ENCODE data around the gene PEAK1.
A peak's percentile ranks its signal among the peaks of the same experiment; 100 is the strongest.
"Not testable (repeated sequence)": the region's sequence is repeated elsewhere in the genome, so short reads cannot be mapped to it uniquely, and the experiment has no call there.

The PEAK1 gene

DNA sequence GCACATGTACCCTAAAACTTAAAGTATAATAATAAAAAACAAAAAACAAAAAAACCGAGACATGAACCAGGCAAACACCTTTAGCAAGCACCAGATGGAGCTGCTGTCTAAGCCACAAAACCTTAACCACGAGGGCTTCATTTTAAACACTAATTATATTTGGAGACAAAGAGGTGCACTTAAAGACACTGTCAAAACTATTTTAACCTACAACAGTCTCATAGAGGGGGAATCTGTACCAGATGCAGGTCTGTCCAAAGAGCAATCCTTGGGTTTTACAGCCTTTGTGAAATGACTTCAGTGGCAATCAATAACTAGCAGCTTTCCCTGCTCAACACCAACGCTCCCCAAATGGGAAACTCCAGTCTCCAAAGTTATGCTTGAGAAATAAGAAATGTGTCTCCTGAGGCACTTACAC is 233.3 kb downstream of the PEAK1 start:
- TF ChIP-seq, protein P1, sequence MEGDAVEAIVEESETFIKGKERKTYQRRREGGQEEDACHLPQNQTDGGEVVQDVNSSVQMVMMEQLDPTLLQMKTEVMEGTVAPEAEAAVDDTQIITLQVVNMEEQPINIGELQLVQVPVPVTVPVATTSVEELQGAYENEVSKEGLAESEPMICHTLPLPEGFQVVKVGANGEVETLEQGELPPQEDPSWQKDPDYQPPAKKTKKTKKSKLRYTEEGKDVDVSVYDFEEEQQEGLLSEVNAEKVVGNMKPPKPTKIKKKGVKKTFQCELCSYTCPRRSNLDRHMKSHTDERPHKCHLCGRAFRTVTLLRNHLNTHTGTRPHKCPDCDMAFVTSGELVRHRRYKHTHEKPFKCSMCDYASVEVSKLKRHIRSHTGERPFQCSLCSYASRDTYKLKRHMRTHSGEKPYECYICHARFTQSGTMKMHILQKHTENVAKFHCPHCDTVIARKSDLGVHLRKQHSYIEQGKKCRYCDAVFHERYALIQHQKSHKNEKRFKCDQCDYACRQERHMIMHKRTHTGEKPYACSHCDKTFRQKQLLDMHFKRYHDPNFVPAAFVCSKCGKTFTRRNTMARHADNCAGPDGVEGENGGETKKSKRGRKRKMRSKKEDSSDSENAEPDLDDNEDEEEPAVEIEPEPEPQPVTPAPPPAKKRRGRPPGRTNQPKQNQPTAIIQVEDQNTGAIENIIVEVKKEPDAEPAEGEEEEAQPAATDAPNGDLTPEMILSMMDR (IDR thresholded peaks at IDR 0.05; ENCODE audit: low read length, missing control alignments), result peak; percentile 63
- H3K4me3 ChIP-seq (replicated peaks; ENCODE audit: low read depth, low read length), result no peak overlapping the region
- peak; percentile 71 for DNase-seq (ENCODE audit: low read depth)

DNA sequence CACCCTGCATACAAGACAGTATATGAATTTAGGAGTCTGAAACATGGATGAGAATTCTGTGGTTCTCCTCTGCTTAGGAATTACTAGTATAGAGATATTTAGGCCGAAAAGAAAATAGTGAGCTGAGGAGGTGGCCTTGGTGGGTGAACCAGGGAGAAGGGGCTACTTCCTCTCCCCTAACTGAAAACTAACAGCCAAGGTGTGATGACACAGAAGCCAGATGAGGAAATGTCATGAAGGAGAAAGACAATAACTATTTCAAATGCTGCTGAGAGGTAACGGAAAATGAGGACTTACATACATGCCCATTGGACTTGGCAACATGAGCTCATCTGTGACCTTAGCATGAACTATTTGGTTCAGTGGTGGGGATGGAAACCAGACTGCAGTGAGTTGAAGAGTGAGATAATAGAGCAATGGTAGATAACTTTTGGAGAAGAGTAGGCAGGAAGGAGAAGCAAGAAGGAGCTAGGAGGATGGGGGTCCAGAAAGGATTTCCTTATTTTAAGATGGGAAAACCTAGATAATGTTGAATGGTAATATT is 234.6 kb downstream of the PEAK1 start:
- DNase-seq (ENCODE audit: low read depth), result no peak
- TF ChIP-seq, protein P1 (IDR thresholded peaks at IDR 0.05; ENCODE audit: low read length, missing control alignments), result no peak

GRCh38 chr15:77184352-77184751 is 235.6 kb downstream of the PEAK1 start:
- DNase-seq (ENCODE audit: low read depth), result not testable (repeated sequence)

More for the DNA sequence above, 234.6 kb downstream of the PEAK1 start:
- H3K4me3 ChIP-seq (replicated peaks; ENCODE audit: low read depth, low read length), result no peak overlapping the region

DNA sequence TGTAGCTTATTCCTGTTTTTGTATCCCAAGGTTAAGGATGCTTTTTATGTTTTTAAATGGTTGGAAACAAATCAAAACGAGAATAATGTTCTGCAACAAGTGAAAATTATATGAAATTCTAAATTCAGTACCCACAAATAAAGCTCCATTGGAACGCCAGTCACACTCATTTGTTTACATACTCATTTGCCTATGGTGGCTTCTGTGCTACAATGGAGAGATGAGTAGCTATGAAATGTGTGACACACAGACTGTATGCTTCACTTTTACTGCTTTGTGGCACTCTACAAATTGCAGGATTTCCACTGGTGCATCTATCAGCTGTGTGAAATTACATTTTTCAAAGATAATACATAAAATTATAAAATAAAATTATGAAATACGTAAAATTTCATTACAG is 236.8 kb downstream of the PEAK1 start:
- no peak overlapping the region for H3K4me3 ChIP-seq (replicated peaks; ENCODE audit: low read depth, low read length)
- no peak for DNase-seq (ENCODE audit: low read depth)
- TF ChIP-seq, protein P1 (IDR thresholded peaks at IDR 0.05; ENCODE audit: low read length, missing control alignments), result no peak

More at GRCh38 chr15:77184352-77184751, 235.6 kb downstream of the PEAK1 start:
- not testable (repeated sequence) for H3K4me3 ChIP-seq (replicated peaks; ENCODE audit: low read depth, low read length)

DNA sequence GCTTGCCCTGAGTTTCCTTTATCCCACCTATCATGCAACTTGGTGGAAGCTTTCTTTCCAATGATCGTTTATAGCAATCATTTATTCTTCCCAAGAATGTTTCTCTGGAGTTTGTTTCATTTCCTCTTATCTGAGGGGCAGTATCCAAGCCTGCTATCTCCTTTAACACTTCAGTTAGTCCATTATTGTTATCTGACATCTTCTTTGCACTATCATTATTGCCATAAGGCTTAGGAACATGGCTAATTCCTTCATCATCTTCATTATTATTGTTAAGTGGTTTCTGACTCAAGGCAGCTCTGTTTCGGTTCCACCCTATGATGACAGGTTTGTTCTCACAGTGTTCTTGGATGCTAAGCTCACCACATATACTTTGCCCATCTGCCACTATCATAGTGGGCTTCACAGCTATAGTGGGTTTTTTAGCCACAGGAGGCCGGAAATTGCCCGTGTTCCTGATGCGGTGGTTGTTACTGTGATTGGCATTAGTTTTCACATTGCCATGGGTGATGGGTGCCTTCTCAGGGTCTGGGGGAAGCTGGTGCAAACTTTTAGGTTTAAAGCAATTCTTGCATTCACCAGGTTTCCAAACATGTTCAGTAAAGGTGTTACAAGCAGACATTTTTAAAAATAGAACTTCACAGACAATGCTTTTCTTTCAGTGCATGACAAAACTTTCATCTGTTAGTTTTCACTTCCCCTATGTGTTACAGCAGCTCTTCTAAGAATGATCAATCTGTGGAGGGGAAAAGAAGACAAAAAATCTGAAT is 238.4 kb downstream of the PEAK1 start:
- H3K4me3 ChIP-seq (replicated peaks; ENCODE audit: low read depth, low read length), result no peak overlapping the region
- TF ChIP-seq, protein P1 (IDR thresholded peaks at IDR 0.05; ENCODE audit: low read length, missing control alignments), result no peak
- no peak for DNase-seq (ENCODE audit: low read depth)

- DNase-seq (ENCODE audit: low read depth), result peak; percentile 68
- TF ChIP-seq, protein P1 (IDR thresholded peaks at IDR 0.05; ENCODE audit: low read length, missing control alignments), result no peak
- no peak overlapping the region for H3K4me3 ChIP-seq (replicated peaks; ENCODE audit: low read depth, low read length)
Observed at GRCh38 chr15:77180757-77181156, 239.1 kb downstream of the PEAK1 start.

GRCh38 chr15:77180270-77180669 is 239.6 kb downstream of the PEAK1 start:
- TF ChIP-seq, protein P1 (IDR thresholded peaks at IDR 0.05; ENCODE audit: low read length, missing control alignments), result no peak
- no peak for DNase-seq (ENCODE audit: low read depth)
- H3K4me3 ChIP-seq (replicated peaks; ENCODE audit: low read depth, low read length), result no peak overlapping the region
